ENCODE measurements around the gene NR2C2. TPM values are rescaled to one million over a fixed set of nuclear protein-coding genes. Genes with fewer than 3 reads are reported as not detected.

Gene NR2C2
- total and polyA plus RNA-seq, 8 donors, result 5.0 to 73.6 (median 15.5) TPM

- WGBS, 5 donors, result 91 to 94% (median 93%) methylated on average over 13 of the region's 13 CpGs
- Histone ChIP-seq H3K4me1 (no peaks in the 10 kb centered on the region), H3K9me3 (no peaks in the 10 kb centered on the region), H3K4me3 (no peak overlapping the region), H3K27me3 (no peaks in the 10 kb centered on the region), H3K36me3 (peaks cover 75 to 100% (median 99%) of the 10 kb centered on the region in 4 donors), H3K27ac (no peak overlapping the region)
- TF ChIP-seq POLR2A (IDR thresholded peaks at IDR 0.05) (no peak), CTCF (IDR thresholded peaks at IDR 0.05) (no peak), EP300 (IDR thresholded peaks at IDR 0.05) (no peak), POLR2AphosphoS5 (IDR thresholded peaks at IDR 0.05) (no peak)
- intact Hi-C loops (cut with DNase I; ENCODE audit: low total_unique reads), result no loop called here
- DNase-seq, result no peak
These were observed 134.7 kb downstream of the NR2C2 start for GRCh38 chr3:15081960-15082664.

DNA sequence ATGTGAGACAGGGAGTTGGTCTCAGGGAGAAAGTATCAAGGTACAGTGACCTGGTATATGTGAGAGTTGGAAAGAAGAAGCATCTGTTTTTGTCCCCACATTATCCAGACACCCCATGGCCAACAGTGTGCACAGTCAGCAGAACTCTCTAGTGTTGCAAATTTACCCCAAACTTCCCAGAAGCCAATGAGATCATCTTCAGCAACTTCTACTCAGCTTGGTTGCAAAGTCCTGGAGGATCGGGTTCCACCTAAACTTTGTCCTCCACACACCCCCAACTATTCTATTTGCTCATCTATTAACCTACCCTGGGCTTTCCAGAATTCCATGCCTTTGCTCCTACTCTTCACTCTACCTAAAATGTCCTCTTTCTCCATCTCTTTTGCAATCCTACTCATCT lies 135.9 kb downstream of the NR2C2 start:
- H3K4me3 ChIP-seq, result no peak overlapping the region
- no peak for TF ChIP-seq CTCF (IDR thresholded peaks at IDR 0.05)
- TF ChIP-seq POLR2AphosphoS5 (IDR thresholded peaks at IDR 0.05), result no peak
- TF ChIP-seq POLR2A (IDR thresholded peaks at IDR 0.05), result no peak
- no peak for TF ChIP-seq EP300 (IDR thresholded peaks at IDR 0.05)
- H3K9me3 ChIP-seq, result no peaks in the 10 kb centered on the region
- H3K4me1 ChIP-seq, result no peaks in the 10 kb centered on the region
- no peaks in the 10 kb centered on the region for H3K27me3 ChIP-seq
- 86 to 95% (median 93%) methylated on average over 1 of the region's 1 CpG for WGBS, 5 donors
- H3K27ac ChIP-seq, result no peak overlapping the region
- H3K36me3 ChIP-seq, result peaks cover 67 to 100% (median 99%) of the 10 kb centered on the region in 4 donors
- intact Hi-C loops (cut with DNase I; ENCODE audit: low total_unique reads), result no loop called here
- no peak for DNase-seq

- H3K9me3 ChIP-seq, result no peaks in the 10 kb centered on the region
- H3K27ac ChIP-seq, result no peak overlapping the region
- no peak for DNase-seq
- no peak overlapping the region for H3K4me3 ChIP-seq
- H3K27me3 ChIP-seq, result no peaks in the 10 kb centered on the region
- peaks cover 51 to 99% (median 95%) of the 10 kb centered on the region in 4 donors for H3K36me3 ChIP-seq
- 93 to 97% (median 94%) methylated on average over 2 of the region's 2 CpGs for WGBS, 5 donors
- H3K4me1 ChIP-seq, result no peaks in the 10 kb centered on the region
- intact Hi-C loops (cut with DNase I; ENCODE audit: low total_unique reads), result no loop called here
- TF ChIP-seq EP300 (IDR thresholded peaks at IDR 0.05), result no peak
- no peak for TF ChIP-seq CTCF (IDR thresholded peaks at IDR 0.05)
- TF ChIP-seq POLR2AphosphoS5 (IDR thresholded peaks at IDR 0.05), result no peak
- no peak for TF ChIP-seq POLR2A (IDR thresholded peaks at IDR 0.05)
These were observed 138.9 kb downstream of the NR2C2 start for GRCh38 chr3:15086263-15086662.

GRCh38 chr3:15086699-15087098 lies 139.3 kb downstream of the NR2C2 start:
- Histone ChIP-seq H3K27me3 (no peaks in the 10 kb centered on the region), H3K4me3 (no peak overlapping the region), H3K27ac (no peak overlapping the region), H3K4me1 (no peaks in the 10 kb centered on the region), H3K36me3 (peaks cover 47 to 99% (median 95%) of the 10 kb centered on the region in 4 donors), H3K9me3 (no peaks in the 10 kb centered on the region)
- no peak for DNase-seq
- intact Hi-C loops (cut with DNase I; ENCODE audit: low total_unique reads), result no loop called here
- TF ChIP-seq CTCF (IDR thresholded peaks at IDR 0.05) (no peak), POLR2AphosphoS5 (IDR thresholded peaks at IDR 0.05) (no peak), POLR2A (IDR thresholded peaks at IDR 0.05) (no peak), EP300 (IDR thresholded peaks at IDR 0.05) (no peak)
- WGBS, 5 donors, result 82 to 95% (median 85%) methylated on average over 2 of the region's 2 CpGs
